Measurements from ENCODE around the gene HOXA6. TPM values are rescaled to one million over a fixed set of nuclear protein-coding genes. Genes with fewer than 3 reads are reported as not detected.

The HOXA6 gene
- total RNA-seq, 1 donor from 2014 or later: not detected

DNA sequence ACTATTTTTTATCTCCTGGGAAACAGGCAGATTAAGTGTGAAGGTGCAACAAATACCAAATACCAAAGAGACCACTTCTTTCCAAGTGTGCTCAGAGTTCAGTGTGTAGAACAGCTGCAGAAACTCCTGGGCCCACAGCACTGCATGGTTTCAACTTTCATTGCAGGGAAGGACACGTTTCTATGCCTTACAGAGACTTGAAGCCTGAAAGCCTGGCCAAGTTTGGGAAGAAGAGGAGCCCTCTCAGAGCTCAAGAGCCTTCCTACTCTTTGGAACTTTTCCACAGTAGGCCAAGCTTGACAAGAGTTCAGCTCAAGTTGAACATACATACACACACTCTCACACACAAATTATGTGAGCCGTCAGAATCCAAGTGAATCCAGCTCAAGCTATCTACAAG is 19.5 kb downstream of the HOXA6 start:
- H3K4me3 Mint-ChIP-seq (ENCODE audit: unreplicated experiment): no peak overlapping the region
- no peaks in the 10 kb centered on the region for H3K36me3 Mint-ChIP-seq (ENCODE audit: unreplicated experiment)
- TF ChIP-seq, protein P1, sequence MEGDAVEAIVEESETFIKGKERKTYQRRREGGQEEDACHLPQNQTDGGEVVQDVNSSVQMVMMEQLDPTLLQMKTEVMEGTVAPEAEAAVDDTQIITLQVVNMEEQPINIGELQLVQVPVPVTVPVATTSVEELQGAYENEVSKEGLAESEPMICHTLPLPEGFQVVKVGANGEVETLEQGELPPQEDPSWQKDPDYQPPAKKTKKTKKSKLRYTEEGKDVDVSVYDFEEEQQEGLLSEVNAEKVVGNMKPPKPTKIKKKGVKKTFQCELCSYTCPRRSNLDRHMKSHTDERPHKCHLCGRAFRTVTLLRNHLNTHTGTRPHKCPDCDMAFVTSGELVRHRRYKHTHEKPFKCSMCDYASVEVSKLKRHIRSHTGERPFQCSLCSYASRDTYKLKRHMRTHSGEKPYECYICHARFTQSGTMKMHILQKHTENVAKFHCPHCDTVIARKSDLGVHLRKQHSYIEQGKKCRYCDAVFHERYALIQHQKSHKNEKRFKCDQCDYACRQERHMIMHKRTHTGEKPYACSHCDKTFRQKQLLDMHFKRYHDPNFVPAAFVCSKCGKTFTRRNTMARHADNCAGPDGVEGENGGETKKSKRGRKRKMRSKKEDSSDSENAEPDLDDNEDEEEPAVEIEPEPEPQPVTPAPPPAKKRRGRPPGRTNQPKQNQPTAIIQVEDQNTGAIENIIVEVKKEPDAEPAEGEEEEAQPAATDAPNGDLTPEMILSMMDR (IDR thresholded peaks at IDR 0.05; ENCODE audit: partially characterized antibody, unreplicated experiment): no peak
- peaks cover 9% of the 10 kb centered on the region for H3K9me3 Mint-ChIP-seq (ENCODE audit: unreplicated experiment)
- H3K27me3 Mint-ChIP-seq (ENCODE audit: unreplicated experiment): peaks cover 42% of the 10 kb centered on the region
- no peak overlapping the region for H3K27ac Mint-ChIP-seq (ENCODE audit: unreplicated experiment)
- DNase-seq: no peak
- no peaks in the 10 kb centered on the region for H3K4me1 Mint-ChIP-seq (ENCODE audit: low read depth, unreplicated experiment)

DNA sequence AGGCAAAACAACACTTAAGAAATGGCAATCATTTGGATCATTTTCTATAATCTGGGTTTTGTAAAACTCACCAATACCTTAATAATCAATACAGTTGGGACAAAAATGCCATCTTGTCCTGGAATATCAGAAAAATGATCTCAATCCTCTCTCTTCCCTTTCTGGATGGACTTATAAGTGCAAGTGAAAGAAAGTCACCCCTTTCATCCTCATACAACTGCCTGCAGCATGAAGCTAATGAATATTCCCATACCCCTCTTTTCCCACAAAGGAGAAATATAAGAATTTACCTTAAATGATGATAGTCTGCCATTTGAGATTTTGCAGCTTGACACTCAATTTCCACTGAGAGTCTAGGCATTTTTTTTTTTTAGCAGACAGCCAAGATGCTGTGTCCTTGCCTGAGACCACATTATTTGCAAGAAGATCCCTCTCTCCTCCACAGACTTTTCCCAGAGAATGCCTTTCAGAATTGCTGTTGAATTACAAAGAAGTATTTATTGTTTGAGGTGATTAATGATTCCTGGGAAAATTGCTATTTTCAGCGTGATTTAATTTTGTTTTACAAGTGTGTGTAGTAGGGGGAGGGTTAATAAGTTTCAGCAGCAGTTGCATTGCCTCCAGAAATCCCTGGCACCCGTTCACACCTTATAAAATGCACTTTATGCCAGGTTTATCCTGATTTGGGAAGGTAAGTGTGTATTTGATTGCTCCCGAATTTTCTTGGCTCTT is 20.8 kb downstream of the HOXA6 start:
- Mint-ChIP-seq H3K4me3 (ENCODE audit: unreplicated experiment) (no peak overlapping the region), H3K27ac (ENCODE audit: unreplicated experiment) (no peak overlapping the region), H3K36me3 (ENCODE audit: unreplicated experiment) (no peaks in the 10 kb centered on the region), H3K4me1 (ENCODE audit: low read depth, unreplicated experiment) (no peaks in the 10 kb centered on the region), H3K9me3 (ENCODE audit: unreplicated experiment) (peaks cover 11% of the 10 kb centered on the region), H3K27me3 (ENCODE audit: unreplicated experiment) (peaks cover 43% of the 10 kb centered on the region)
- DNase-seq: no peak
- TF ChIP-seq, protein P1 (IDR thresholded peaks at IDR 0.05; ENCODE audit: partially characterized antibody, unreplicated experiment): no peak

GRCh38 chr7:27125986-27126394 is 21.6 kb downstream of the HOXA6 start:
- DNase-seq: no peak
- H3K27me3 Mint-ChIP-seq (ENCODE audit: unreplicated experiment): peaks cover 37% of the 10 kb centered on the region
- no peaks in the 10 kb centered on the region for H3K4me1 Mint-ChIP-seq (ENCODE audit: low read depth, unreplicated experiment)
- H3K4me3 Mint-ChIP-seq (ENCODE audit: unreplicated experiment): no peak overlapping the region
- no peak overlapping the region for H3K27ac Mint-ChIP-seq (ENCODE audit: unreplicated experiment)
- peaks cover 10% of the 10 kb centered on the region for H3K9me3 Mint-ChIP-seq (ENCODE audit: unreplicated experiment)
- H3K36me3 Mint-ChIP-seq (ENCODE audit: unreplicated experiment): no peaks in the 10 kb centered on the region
- TF ChIP-seq, protein P1 (IDR thresholded peaks at IDR 0.05; ENCODE audit: partially characterized antibody, unreplicated experiment): no peak

DNA sequence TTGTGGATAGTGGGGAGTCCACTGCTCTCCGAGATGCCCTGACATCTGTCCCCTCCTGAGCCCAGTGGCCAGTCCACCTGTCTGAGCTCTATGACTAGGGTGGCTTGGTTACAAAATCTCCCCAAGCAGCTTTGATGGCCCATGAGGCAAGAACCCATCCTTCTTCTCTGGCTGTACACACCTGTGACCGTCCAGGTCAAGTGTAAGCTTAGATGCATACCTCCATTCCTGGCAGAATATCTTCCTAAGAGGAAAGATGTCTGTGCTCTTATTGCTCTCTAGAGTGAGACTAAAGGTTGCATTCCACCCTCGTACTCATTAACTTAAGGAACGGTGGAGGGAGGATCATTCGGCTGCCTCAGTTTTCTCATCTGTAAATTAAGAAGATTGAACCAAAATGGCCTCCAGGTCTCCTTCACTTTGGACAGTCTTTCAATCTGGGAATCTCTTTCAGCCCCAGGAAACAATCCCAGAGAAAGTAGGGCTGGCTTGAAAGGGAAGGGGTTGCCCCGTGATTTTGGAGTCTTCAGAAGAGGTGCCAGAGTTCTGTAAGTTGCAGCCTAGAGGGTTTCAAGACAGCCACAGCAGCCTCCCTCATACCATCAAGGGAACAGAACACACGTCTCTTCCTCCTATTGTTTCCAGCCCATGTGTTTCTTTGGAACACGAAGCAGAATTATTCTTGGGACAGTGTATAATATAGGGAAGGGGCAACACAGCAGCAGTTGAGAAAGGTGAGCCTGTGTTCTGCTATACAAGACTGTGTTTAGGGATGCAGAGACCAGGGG is 22.5 kb downstream of the HOXA6 start:
- Mint-ChIP-seq H3K9me3 (ENCODE audit: unreplicated experiment) (peaks cover 10% of the 10 kb centered on the region), H3K27me3 (ENCODE audit: unreplicated experiment) (peaks cover 39% of the 10 kb centered on the region), H3K4me1 (ENCODE audit: low read depth, unreplicated experiment) (no peaks in the 10 kb centered on the region), H3K4me3 (ENCODE audit: unreplicated experiment) (no peak overlapping the region), H3K36me3 (ENCODE audit: unreplicated experiment) (no peaks in the 10 kb centered on the region), H3K27ac (ENCODE audit: unreplicated experiment) (no peak overlapping the region)
- no peak for DNase-seq
- TF ChIP-seq, protein P1 (IDR thresholded peaks at IDR 0.05; ENCODE audit: partially characterized antibody, unreplicated experiment): no peak
